Thymus (tissue), 11 donors: ENCODE data around the gene SNAI1. TPM values are rescaled to one million over a fixed set of nuclear protein-coding genes. Genes with fewer than 3 reads are reported as not detected.
"Not testable (repeated sequence)": the region's sequence is repeated elsewhere in the genome, so short reads cannot be mapped to it uniquely, and the experiment has no call there.

Source experiments
- DNase-seq, 9 donors: peaks; one replicate each; pipeline ENCODE4 v3.0.0-alpha.2; 2013; ENCODE audit warnings: low spot score in 9 of 9, low read depth in 6 of 9, missing footprints in 1 of 9
- H3K27ac ChIP-seq, 2 donors: one replicate each; pipeline ENCODE4 v1.5.1; 2013; ENCODE audit warnings: control low read depth in 1 of 2, low read depth in 1 of 2, low read length in 1 of 2, mild to moderate bottlenecking in 1 of 2, moderate library complexity in 1 of 2
- H3K27me3 ChIP-seq, 2 donors: one replicate each; pipeline ENCODE4 v1.5.1; 2013; ENCODE audit warnings: low read length in 1 of 2; ENCODE audit not compliant: control insufficient read depth in 2 of 2, insufficient read depth in 1 of 2
- H3K36me3 ChIP-seq, 2 donors: one replicate each; pipeline ENCODE4 v1.5.1; 2013; ENCODE audit warnings: low read length in 1 of 2, mild to moderate bottlenecking in 1 of 2, moderate library complexity in 1 of 2; ENCODE audit not compliant: control insufficient read depth in 2 of 2, insufficient read depth in 2 of 2
- H3K4me1 ChIP-seq, 2 donors: one replicate each; pipeline ENCODE4 v1.5.1; 2013; ENCODE audit warnings: low read length in 2 of 2; ENCODE audit not compliant: control insufficient read depth in 2 of 2, insufficient read depth in 2 of 2
- H3K4me3 ChIP-seq, 2 donors: one replicate each; pipeline ENCODE4 v1.5.1; 2013; ENCODE audit warnings: low read length in 2 of 2, control low read depth in 1 of 2, mild to moderate bottlenecking in 1 of 2
- H3K9me3 ChIP-seq, 2 donors: one replicate each; pipeline ENCODE4 v1.5.1; 2013; ENCODE audit warnings: low read length in 1 of 2, mild to moderate bottlenecking in 1 of 2; ENCODE audit not compliant: control insufficient read depth in 2 of 2, insufficient read depth in 1 of 2
- WGBS: extraction: QIAGEN DNeasy Blood & Tissue Kit; methylation state at CpG from one replicate; pipeline ENCODE4 v1.1.7; 2013; 5-methylcytosine and 5-hydroxymethylcytosine counted together
- polyA plus RNA-seq: library from polyadenylated mRNA; stranded (reverse); fragments of 200-250 nt; gene quantifications from one replicate; pipeline ENCODE4 v1.2.3, GENCODE V29; 2013
- total RNA-seq: library from RNA; stranded (reverse); fragments of 120-200 nt; gene quantifications from one replicate; pipeline ENCODE4 v1.2.4, GENCODE V29; 2013
- donor health status: healthy.

SNAI1 gene
- total and polyA plus RNA-seq, 2 donors: 0.33 to 5.5 TPM

DNA sequence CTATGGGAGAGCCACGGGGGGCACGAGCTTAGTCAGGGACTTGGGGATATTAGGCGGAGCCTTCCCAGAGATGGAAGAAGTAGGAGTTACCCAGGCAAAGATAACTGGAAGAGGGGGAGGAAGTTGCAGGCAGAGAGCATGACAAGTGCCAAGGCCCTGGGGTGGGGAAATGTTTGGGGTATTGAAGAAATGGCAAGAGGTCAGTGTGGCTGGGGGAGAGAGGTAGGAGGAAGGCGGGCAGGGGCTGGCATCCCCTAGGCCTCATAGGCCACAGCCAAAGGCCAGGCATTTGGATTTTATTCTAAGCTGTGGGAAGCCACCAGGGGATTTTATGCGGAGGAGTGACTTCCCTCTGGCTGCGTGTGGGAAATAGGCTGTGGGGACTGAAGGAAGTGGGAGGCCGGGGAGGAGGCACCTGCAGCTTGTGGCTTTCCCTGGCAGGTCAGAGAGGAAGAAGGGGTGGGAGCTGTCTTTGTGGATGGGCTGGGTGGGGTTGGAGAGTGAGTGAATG, 22.7 kb downstream of the SNAI1 start:
- H3K4me1 ChIP-seq: peaks cover 0 to 25% of the 10 kb centered on the region in 2 donors
- no peaks in the 10 kb centered on the region for H3K9me3 ChIP-seq
- no peaks in the 10 kb centered on the region for H3K36me3 ChIP-seq
- DNase-seq: no peak
- H3K27me3 ChIP-seq: peaks cover 3 to 13% of the 10 kb centered on the region in 2 donors
- no peak overlapping the region for H3K27ac ChIP-seq
- H3K4me3 ChIP-seq: no peak overlapping the region
- 38% methylated on average over 7 of the region's 7 CpGs for WGBS

DNA sequence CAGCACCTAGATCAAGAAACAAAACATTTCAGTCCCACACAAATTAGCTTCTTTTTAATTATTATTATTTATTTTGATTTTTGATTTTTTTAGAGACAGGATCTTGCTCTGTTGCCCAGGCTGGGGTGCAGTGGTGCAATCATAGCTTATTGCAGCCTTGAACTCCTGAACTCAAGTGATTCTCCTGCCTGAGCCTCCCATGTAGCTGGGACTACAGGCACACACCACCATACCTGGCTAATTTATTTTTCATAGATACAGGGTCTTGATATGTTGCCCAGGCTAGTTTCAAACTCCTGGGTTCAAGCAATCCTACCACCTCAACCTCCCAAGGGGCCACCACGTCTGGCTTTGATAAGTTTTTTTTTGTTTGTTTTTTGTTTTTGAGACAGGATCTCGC, 24.6 kb downstream of the SNAI1 start:
- peaks cover 3 to 15% of the 10 kb centered on the region in 2 donors for H3K27me3 ChIP-seq
- H3K4me1 ChIP-seq: peaks cover 5 to 32% of the 10 kb centered on the region in 2 donors
- DNase-seq: no peak
- 94% methylated on average over 2 of the region's 2 CpGs for WGBS
- H3K9me3 ChIP-seq: no peaks in the 10 kb centered on the region
- H3K4me3 ChIP-seq: no peak overlapping the region
- H3K27ac ChIP-seq: no peak overlapping the region
- H3K36me3 ChIP-seq: no peaks in the 10 kb centered on the region

DNA sequence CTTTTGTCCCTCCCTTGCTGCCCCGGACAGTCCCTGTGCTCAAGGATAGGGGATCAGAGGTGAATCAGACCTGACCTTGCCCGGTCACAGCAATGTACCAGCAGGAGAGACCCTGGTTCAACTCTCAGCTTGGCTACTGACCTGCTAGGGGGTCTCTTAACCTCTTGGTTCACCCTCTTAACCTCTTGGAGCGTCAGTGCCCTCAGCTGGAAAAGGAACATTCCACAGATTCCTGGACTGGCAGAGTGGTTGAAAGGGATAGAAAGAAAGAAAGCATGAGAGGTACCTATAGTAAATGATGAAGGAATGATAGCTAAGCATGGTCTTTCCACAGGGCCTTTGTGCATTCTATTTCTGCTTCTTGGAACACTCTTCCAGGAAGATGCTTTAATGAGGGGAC, 25.2 kb downstream of the SNAI1 start:
- Histone ChIP-seq H3K27ac (no peak overlapping the region), H3K4me3 (no peak overlapping the region), H3K36me3 (no peaks in the 10 kb centered on the region), H3K27me3 (peaks cover 3 to 15% of the 10 kb centered on the region in 2 donors), H3K9me3 (no peaks in the 10 kb centered on the region), H3K4me1 (peaks cover 11 to 38% of the 10 kb centered on the region in 2 donors)
- no peak for DNase-seq
- WGBS: 97% methylated on average over 3 of the region's 3 CpGs

DNA sequence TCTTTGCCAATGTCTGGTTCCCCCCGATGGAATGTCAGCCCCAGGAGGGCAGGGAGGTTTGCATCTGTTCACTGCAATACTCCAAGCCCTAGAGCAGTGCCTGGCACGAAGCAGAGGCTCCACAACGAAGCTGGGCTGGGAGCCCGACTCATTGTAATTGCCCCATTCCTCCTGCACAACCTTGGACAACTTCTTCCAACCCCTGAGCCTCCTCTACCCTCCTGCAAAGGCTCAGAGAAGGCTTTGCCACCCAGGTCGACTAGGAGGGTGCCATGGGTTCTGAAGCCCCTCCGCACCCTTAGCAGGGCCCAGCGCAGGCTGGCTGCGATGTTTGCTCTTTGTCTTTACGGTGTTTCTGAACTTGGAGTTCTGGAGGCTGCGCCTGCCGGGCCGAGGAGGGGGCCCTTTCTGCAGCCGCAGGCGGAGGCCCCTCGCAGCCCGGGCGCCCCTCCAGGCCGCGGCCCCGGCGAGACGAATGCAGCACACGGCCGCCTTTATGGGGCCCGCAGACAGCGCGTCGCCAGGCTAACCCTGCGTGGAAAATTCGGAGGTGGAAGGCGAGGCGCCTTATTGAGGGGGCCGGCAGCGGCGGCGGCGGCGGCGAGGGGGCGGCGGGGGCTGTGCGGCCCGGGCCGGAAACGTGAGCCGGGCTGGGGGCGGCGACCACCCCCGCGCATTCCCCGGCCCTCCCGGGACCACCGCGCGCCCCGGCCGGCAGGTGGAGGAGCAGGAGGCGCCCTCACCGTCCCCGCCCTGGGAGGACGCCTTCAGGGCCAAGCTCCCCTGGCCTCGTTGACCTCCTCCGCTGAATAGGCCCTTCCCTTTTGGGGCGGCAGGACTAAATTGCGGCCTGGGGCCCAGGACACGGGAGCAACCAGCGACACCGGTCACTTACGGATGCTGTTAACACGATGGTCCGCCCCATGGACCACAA, 27.0 kb downstream of the SNAI1 start:
- Histone ChIP-seq H3K27ac (no peak overlapping the region), H3K27me3 (peaks cover 3 to 15% of the 10 kb centered on the region in 2 donors), H3K4me3 (no peak overlapping the region), H3K4me1 (peaks cover 12 to 40% of the 10 kb centered on the region in 2 donors), H3K36me3 (no peaks in the 10 kb centered on the region), H3K9me3 (no peaks in the 10 kb centered on the region)
- WGBS: 43% methylated on average over 71 of the region's 71 CpGs
- peak in 1 of 9 donors; percentile 15 for DNase-seq

DNA sequence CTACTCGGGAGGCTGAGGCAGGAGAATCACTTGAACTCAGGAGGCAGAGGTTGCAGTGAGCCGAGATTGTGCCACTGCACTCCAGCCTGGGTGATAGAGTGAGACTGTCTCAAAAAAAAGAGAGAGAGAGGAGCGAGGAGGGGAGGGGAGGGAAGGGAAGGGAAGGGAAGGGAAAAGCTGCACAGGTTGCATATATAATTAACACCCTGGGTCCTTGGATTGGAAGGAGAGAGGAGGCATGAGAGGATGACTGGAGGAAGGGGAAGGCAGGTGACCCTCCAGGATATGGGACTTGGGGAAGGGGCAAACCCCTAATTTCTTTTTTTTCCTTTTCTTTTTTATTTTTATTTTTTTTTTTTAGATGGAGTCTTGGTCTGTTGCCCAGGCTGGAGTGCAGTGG, 28.8 kb downstream of the SNAI1 start:
- H3K27ac ChIP-seq, DNase-seq, H3K4me3 ChIP-seq, H3K9me3 ChIP-seq, H3K36me3 ChIP-seq: not testable (repeated sequence)
- H3K27me3 ChIP-seq: peaks cover 3 to 15% of the 10 kb centered on the region in 2 donors
- WGBS: 61% methylated on average over 3 of the region's 3 CpGs
- peaks cover 12 to 30% of the 10 kb centered on the region in 2 donors for H3K4me1 ChIP-seq

DNA sequence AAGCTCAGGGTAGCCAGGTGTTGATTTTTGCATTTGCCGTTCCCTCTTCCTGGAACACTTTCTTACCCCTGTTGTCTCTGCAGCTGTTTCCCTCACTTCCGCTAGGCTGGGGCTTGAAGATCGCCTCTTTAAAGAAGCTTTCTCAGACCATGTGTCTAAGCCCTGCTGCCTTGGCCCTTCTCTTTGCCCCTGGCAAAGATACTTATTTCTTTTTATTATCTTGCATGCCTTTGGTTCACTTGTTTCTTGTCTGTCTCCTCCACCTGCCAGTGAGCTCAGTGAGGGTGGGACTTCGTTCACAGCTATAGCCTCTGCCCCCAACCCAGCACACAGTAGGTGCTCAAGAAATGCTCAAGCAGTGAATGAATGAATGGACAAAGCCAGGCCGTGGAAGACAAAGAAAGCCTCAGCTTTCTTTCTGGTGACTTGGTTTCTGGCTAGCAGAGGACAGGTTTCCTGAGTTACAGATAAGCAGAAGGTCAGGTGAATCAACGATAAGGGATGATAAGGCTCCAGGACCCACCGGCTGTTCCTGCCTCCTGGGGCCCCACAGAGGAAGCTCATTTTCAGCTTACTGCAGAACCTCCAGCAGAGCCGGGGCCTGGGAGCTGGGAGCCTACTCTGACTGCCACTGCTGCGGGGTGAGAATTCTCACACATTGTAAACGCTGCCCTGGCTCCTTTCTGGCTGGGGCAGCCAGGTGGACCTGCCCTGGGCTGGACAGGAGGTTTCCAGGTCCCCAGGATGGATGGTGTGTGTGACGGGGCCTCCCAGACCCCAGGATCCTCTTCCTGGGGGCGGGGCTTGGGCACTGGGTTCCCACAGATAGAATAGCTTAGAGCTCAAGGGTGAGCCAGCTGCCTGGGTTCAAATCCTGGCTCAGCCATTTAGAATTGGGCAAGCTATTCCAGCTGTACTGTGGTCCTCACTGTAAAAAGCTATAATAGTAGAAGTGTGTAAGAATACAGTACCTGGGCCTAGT, 29.8 kb downstream of the SNAI1 start:
- DNase-seq: peak in 7 of 9 donors; percentile 18 to 63 (median 31)
- peak overlapping the region in 1 of 2 donors; percentile 55 for H3K27ac ChIP-seq
- H3K4me3 ChIP-seq: no peak overlapping the region
- no peaks in the 10 kb centered on the region for H3K36me3 ChIP-seq
- H3K27me3 ChIP-seq: peaks cover 3 to 15% of the 10 kb centered on the region in 2 donors
- peaks cover 12 to 27% of the 10 kb centered on the region in 2 donors for H3K4me1 ChIP-seq
- no peaks in the 10 kb centered on the region for H3K9me3 ChIP-seq
- WGBS: 13% methylated on average over 12 of the region's 12 CpGs

DNA sequence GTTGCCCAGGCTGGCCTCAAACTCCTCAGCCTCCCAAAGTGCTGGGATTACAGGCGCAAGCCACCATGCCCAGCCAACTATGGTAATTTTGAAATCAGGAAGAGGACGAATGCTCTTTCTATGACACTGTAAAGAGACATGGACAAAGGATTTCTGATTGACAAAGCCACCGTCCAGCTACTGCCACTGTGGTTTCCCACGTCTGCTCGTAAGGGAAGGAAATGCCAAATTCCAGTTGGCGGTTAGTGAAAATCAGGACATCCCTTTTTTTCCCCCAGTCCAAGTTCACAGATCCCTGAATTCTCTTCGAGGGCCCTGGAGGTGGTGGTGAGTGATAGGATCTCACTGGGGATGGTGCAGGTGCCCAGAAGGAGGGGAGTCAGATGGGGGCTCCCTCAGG, 31.2 kb downstream of the SNAI1 start:
- WGBS: 87% methylated on average over 7 of the region's 7 CpGs
- Histone ChIP-seq H3K27me3 (peaks cover 3 to 15% of the 10 kb centered on the region in 2 donors), H3K4me3 (no peak overlapping the region), H3K9me3 (no peaks in the 10 kb centered on the region), H3K27ac (no peak overlapping the region), H3K4me1 (peaks cover 12 to 27% of the 10 kb centered on the region in 2 donors), H3K36me3 (no peaks in the 10 kb centered on the region)
- no peak for DNase-seq

DNA sequence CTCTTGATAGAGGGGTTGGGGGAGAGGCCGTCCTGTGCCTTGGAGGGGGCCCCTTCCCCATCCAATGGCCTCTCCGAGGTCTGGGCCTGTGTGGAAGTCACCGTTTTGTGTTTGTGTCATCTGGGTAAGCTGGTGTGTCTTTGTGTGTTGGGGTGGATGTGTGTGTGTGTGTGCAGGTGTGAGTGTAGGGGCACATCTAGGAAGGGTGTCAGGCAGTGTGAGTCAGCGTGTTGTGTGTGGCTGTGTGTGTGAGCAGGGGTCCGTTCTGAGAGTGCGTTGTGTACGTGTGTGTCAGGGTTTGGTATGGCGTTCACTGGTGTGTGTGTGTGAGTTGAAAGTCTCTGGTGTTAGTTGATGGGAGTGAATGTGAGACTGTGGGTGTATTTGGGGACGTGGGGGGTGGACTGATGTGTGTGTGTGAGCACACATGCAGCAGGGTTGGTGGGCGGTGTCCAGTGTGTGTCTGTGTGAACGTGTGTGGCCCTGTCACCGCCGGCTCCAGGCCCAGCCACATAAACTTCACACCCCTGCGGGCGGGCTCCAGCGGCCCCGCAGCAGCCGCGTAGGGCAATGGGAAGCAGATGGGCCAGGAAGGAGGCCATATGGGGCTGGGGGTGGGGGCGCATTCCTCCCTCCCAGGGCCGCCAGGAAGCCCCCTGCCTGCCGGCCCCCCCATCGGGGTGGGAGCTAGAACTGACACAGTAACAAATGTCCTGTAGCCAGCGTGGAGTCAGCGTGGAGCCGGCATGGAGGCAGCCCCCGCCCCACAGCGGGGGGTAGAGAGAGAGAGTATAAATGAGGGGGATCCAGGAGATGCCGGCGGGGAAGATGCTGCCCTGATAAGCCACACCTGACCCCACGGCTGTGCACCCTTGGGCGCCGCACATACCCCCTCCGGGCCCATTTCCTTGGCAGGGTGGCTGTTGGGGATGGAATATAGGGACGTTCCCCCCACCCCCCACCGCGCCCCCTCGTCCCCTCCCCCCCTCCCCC, 32.1 kb downstream of the SNAI1 start:
- no peak overlapping the region for H3K27ac ChIP-seq
- no peak for DNase-seq
- H3K4me1 ChIP-seq: peaks cover 12 to 20% of the 10 kb centered on the region in 2 donors
- 51% methylated on average over 38 of the region's 38 CpGs for WGBS
- H3K4me3 ChIP-seq: no peak overlapping the region
- no peaks in the 10 kb centered on the region for H3K9me3 ChIP-seq
- H3K36me3 ChIP-seq: no peaks in the 10 kb centered on the region
- H3K27me3 ChIP-seq: peaks cover 0 to 7% of the 10 kb centered on the region in 2 donors
